ENCODE data around the gene ARHGEF16. TPM values are rescaled to one million over a fixed set of nuclear protein-coding genes. Genes with fewer than 3 reads are reported as not detected.

Gene ARHGEF16
- total RNA-seq, 1 donor from 2014 or later: 33.0 TPM

GRCh38 chr1:3432306-3432705, 22.2 kb upstream of the ARHGEF16 start:
- TF ChIP-seq CTCF (IDR thresholded peaks at IDR 0.05; ENCODE audit: insufficient read depth, low read length, poor library complexity, severe bottlenecking): no peak
- Histone ChIP-seq H3K36me3 (ENCODE audit: control insufficient read depth, insufficient read depth, low read length) (no peaks in the 10 kb centered on the region), H3K4me3 (ENCODE audit: low read depth, low read length) (no peak overlapping the region), H3K27me3 (ENCODE audit: control insufficient read depth, insufficient read depth, low read length) (peaks cover 11% of the 10 kb centered on the region)
- no peak for DNase-seq (ENCODE audit: low read depth)

GRCh38 chr1:3433076-3433475, 21.4 kb upstream of the ARHGEF16 start:
- no peaks in the 10 kb centered on the region for H3K36me3 ChIP-seq (ENCODE audit: control insufficient read depth, insufficient read depth, low read length)
- no peak for DNase-seq (ENCODE audit: low read depth)
- peaks cover 11% of the 10 kb centered on the region for H3K27me3 ChIP-seq (ENCODE audit: control insufficient read depth, insufficient read depth, low read length)
- no peak overlapping the region for H3K4me3 ChIP-seq (ENCODE audit: low read depth, low read length)
- no peak for TF ChIP-seq CTCF (IDR thresholded peaks at IDR 0.05; ENCODE audit: insufficient read depth, low read length, poor library complexity, severe bottlenecking)

- H3K4me3 ChIP-seq (ENCODE audit: low read depth, low read length): no peak overlapping the region
- TF ChIP-seq CTCF (IDR thresholded peaks at IDR 0.05; ENCODE audit: insufficient read depth, low read length, poor library complexity, severe bottlenecking): no peak
- no peaks in the 10 kb centered on the region for H3K36me3 ChIP-seq (ENCODE audit: control insufficient read depth, insufficient read depth, low read length)
- H3K27me3 ChIP-seq (ENCODE audit: control insufficient read depth, insufficient read depth, low read length): peaks cover 11% of the 10 kb centered on the region
- no peak for DNase-seq (ENCODE audit: low read depth)
Observed at GRCh38 chr1:3433596-3434320, 20.7 kb upstream of the ARHGEF16 start.

GRCh38 chr1:3434406-3435110, 19.9 kb upstream of the ARHGEF16 start:
- Histone ChIP-seq H3K27me3 (ENCODE audit: control insufficient read depth, insufficient read depth, low read length) (peaks cover 11% of the 10 kb centered on the region), H3K4me3 (ENCODE audit: low read depth, low read length) (no peak overlapping the region), H3K36me3 (ENCODE audit: control insufficient read depth, insufficient read depth, low read length) (no peaks in the 10 kb centered on the region)
- no peak for TF ChIP-seq CTCF (IDR thresholded peaks at IDR 0.05; ENCODE audit: insufficient read depth, low read length, poor library complexity, severe bottlenecking)
- no peak for DNase-seq (ENCODE audit: low read depth)

- no peak for DNase-seq (ENCODE audit: low read depth)
- no peaks in the 10 kb centered on the region for H3K36me3 ChIP-seq (ENCODE audit: control insufficient read depth, insufficient read depth, low read length)
- peaks cover 14% of the 10 kb centered on the region for H3K27me3 ChIP-seq (ENCODE audit: control insufficient read depth, insufficient read depth, low read length)
- no peak overlapping the region for H3K4me3 ChIP-seq (ENCODE audit: low read depth, low read length)
- TF ChIP-seq CTCF (IDR thresholded peaks at IDR 0.05; ENCODE audit: insufficient read depth, low read length, poor library complexity, severe bottlenecking): no peak
Observed at GRCh38 chr1:3435666-3436065, 18.8 kb upstream of the ARHGEF16 start.
